Astrocyte (in vitro differentiated cells and primary cell): ENCODE data around the gene LIX1L. TPM values are rescaled to one million over a fixed set of nuclear protein-coding genes. Genes with fewer than 3 reads are reported as not detected.
A peak's percentile ranks its signal among the peaks of the same experiment; 100 is the strongest.

ENCODE experiments used
- DNase-seq: peaks from one replicate; pipeline ENCODE4 v3.0.0-alpha.2; 2010; ENCODE audit warnings: low read depth
- FAIRE-seq: peaks from 2 replicates; lab custom pipeline; 2011; peaks lifted over from hg19 to GRCh38; lab: Jason Lieb, UNC
- H2AFZ ChIP-seq: 2 replicates; pipeline ENCODE4 v1.6.0; 2012; ENCODE audit warnings: low read depth, low read length, inconsistent platforms
- H3K27ac ChIP-seq: 2 replicates; pipeline ENCODE4 v1.5.1; 2011; ENCODE audit warnings: low read depth, low read length, inconsistent platforms
- H3K27me3 ChIP-seq: 2 replicates; pipeline ENCODE4 v1.6.0; 2011; ENCODE audit warnings: low read length, inconsistent platforms; ENCODE audit not compliant: insufficient read depth
- H3K36me3 ChIP-seq: 2 replicates; pipeline ENCODE4 v1.5.1; 2011; ENCODE audit warnings: low read length, inconsistent platforms; ENCODE audit not compliant: insufficient read depth
- H3K4me1 ChIP-seq: 2 replicates; pipeline ENCODE4 v1.5.1; 2011; ENCODE audit warnings: low read length, inconsistent platforms; ENCODE audit not compliant: insufficient read depth
- H3K4me2 ChIP-seq: 2 replicates; pipeline ENCODE4 v1.6.0; 2012; ENCODE audit warnings: low read length, inconsistent platforms
- H3K4me3 ChIP-seq: 2 replicates; pipeline ENCODE4 v1.5.1; 2011; ENCODE audit warnings: low read depth, mild to moderate bottlenecking, low read length, inconsistent platforms; ENCODE audit not compliant: insufficient read depth
- H3K79me2 ChIP-seq: 2 replicates; pipeline ENCODE4 v1.6.0; 2012; ENCODE audit warnings: mild to moderate bottlenecking, low read length, inconsistent platforms; ENCODE audit not compliant: insufficient read depth
- H3K9ac ChIP-seq: 2 replicates; pipeline ENCODE4 v1.6.0; 2012; ENCODE audit warnings: mild to moderate bottlenecking, low read length, inconsistent platforms
- H3K9me3 ChIP-seq: 2 replicates; pipeline ENCODE4 v1.5.1; 2012; ENCODE audit warnings: low read depth, mild to moderate bottlenecking, low read length, inconsistent platforms; ENCODE audit not compliant: insufficient read depth
- H4K20me1 ChIP-seq: 2 replicates; pipeline ENCODE4 v1.6.0; 2012; ENCODE audit warnings: low read length, inconsistent platforms; ENCODE audit not compliant: insufficient read depth
- H3K27ac Mint-ChIP-seq: one replicate; pipeline ENCODE4 v1.8.0; 2021; ENCODE audit warnings: mild to moderate bottlenecking, mixed read lengths; ENCODE audit not compliant: unreplicated experiment
- H3K27me3 Mint-ChIP-seq: one replicate; pipeline ENCODE4 v1.8.0; 2021; ENCODE audit warnings: low read depth, mixed read lengths; ENCODE audit not compliant: unreplicated experiment
- H3K36me3 Mint-ChIP-seq: one replicate; pipeline ENCODE4 v1.8.0; 2021; ENCODE audit warnings: low read depth, mixed read lengths; ENCODE audit not compliant: unreplicated experiment
- H3K4me1 Mint-ChIP-seq: one replicate; pipeline ENCODE4 v1.8.0; 2021; ENCODE audit warnings: low read depth, mixed read lengths; ENCODE audit not compliant: unreplicated experiment
- H3K4me3 Mint-ChIP-seq: one replicate; pipeline ENCODE4 v1.8.0; 2021; ENCODE audit warnings: mild to moderate bottlenecking, moderate library complexity, mixed read lengths; ENCODE audit not compliant: unreplicated experiment
- H3K9me3 Mint-ChIP-seq: one replicate; pipeline ENCODE4 v1.8.0; 2021; ENCODE audit warnings: mild to moderate bottlenecking, mixed read lengths; ENCODE audit not compliant: unreplicated experiment
- CTCF ChIP-seq: IDR thresholded peaks from 2 replicates; pipeline ENCODE4 v1.5.1; 2011; ENCODE audit warnings: low read depth, mild to moderate bottlenecking, inconsistent platforms, low read length, moderate library complexity; ENCODE audit not compliant: insufficient read depth
- EZH2 ChIP-seq: IDR thresholded peaks from 2 replicates; pipeline ENCODE4 v1.6.1; 2012; ENCODE audit warnings: mild to moderate bottlenecking, low read length, inconsistent platforms; ENCODE audit not compliant: insufficient read depth
- total RNA-seq: library from RNA; stranded (reverse); gene quantifications from 2 replicates; pipeline ENCODE4 v1.2.1, GENCODE V29; 2021

Gene LIX1L
- total RNA-seq, 1 donor from 2014 or later, result 37.2 TPM

- peak overlapping the region; percentile 80 for H3K9ac ChIP-seq
- peak overlapping the region; percentile 93 for H3K27ac ChIP-seq
- DNase-seq, result no peak
- no peaks in the 10 kb centered on the region for H3K36me3 Mint-ChIP-seq
- no peak overlapping the region for H3K27ac Mint-ChIP-seq
- H3K9me3 Mint-ChIP-seq, result no peaks in the 10 kb centered on the region
- H3K4me3 Mint-ChIP-seq, result peak overlapping the region; percentile 72
- FAIRE-seq, result no peak
- peaks cover 5% of the 10 kb centered on the region for H3K4me1 Mint-ChIP-seq
- H2AFZ ChIP-seq, result peak overlapping the region; percentile 45
- no peaks in the 10 kb centered on the region for H3K27me3 ChIP-seq
- no peaks in the 10 kb centered on the region for H3K36me3 ChIP-seq
- H3K4me2 ChIP-seq, result peak overlapping the region; percentile 79
- no peaks in the 10 kb centered on the region for H4K20me1 ChIP-seq
- H3K27me3 Mint-ChIP-seq, result no peaks in the 10 kb centered on the region
- H3K4me3 ChIP-seq, result peak overlapping the region; percentile 24
- peaks cover 28% of the 10 kb centered on the region for H3K4me1 ChIP-seq
- no peaks in the 10 kb centered on the region for H3K9me3 ChIP-seq
- TF ChIP-seq EZH2, result no peak
- TF ChIP-seq CTCF, result no peak
- H3K79me2 ChIP-seq, result no peaks in the 10 kb centered on the region
Measured at GRCh38 chr1:145978471-145978853, 20.6 kb upstream of the LIX1L start.

- DNase-seq (peak; percentile 63), FAIRE-seq (peak; percentile 5)
- H3K36me3 Mint-ChIP-seq, result peaks cover 3% of the 10 kb centered on the region
- H3K4me2 ChIP-seq, result peak overlapping the region; percentile 79
- peak overlapping the region; percentile 72 for H3K4me3 Mint-ChIP-seq
- no peaks in the 10 kb centered on the region for H3K79me2 ChIP-seq
- H3K27ac ChIP-seq, result peak overlapping the region; percentile 93
- no peaks in the 10 kb centered on the region for H3K36me3 ChIP-seq
- no peak overlapping the region for H3K4me3 ChIP-seq
- H2AFZ ChIP-seq, result peak overlapping the region; percentile 48
- TF ChIP-seq CTCF (peak; percentile 80), EZH2 (no peak)
- H3K9ac ChIP-seq, result peak overlapping the region; percentile 80
- no peaks in the 10 kb centered on the region for H3K9me3 ChIP-seq
- no peak overlapping the region for H3K27ac Mint-ChIP-seq
- H3K27me3 ChIP-seq, result no peaks in the 10 kb centered on the region
- H3K4me1 ChIP-seq, result peaks cover 28% of the 10 kb centered on the region
- H3K9me3 Mint-ChIP-seq, result no peaks in the 10 kb centered on the region
- peaks cover 5% of the 10 kb centered on the region for H3K4me1 Mint-ChIP-seq
- H3K27me3 Mint-ChIP-seq, result no peaks in the 10 kb centered on the region
- no peaks in the 10 kb centered on the region for H4K20me1 ChIP-seq
Measured at GRCh38 chr1:145977486-145978470, 20.0 kb upstream of the LIX1L start.
